ENCODE results near the gene SHISAL1.

Gene SHISAL1

GRCh38 chr22:44312766-44313165, at the start of gene SHISAL1:
TSS of gene SHISAL1 (minus strand) at chr22:44312951. CDS start at chr22:44300945, 12,006 bp downstream.
- DNase-seq = no peak

DNA sequence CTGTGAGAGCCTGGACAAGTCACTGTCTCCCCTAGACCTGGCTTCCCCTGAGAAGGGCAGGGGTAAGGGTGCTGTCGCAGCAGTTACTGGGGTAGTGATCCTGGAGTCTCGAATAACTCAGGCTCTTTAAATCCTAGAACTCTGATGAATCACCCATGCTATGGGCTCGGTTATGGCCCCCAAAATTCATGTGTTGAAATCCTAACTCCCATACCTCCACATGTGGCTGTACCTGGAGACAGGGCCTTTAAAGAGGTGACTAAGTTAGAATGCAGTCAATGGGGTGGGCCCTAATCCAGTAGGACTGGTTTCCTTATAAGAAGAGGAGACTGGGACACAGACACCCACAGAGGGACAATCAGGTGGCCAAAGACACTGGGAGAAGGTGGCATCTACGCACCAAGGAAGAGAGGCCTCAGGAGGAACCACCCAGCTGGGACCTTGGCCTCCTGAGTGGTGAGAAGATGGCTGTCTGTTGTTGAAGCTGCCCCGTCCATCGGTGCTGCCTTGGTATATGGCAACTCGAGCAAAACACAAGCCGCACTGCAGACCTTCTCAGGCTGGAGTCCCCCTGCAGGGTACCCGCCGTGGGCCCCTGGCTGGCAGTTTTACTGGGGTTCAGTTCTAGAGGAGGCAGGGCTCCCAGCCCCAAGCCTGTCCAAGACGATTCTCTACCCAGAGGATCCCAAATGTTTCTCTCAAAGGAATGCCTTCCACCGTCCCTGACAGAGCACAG, 48.8 kb upstream of the SHISAL1 start:
- no peak for DNase-seq

- no peak for DNase-seq
Measured at GRCh38 chr22:44360668-44361381, 48.1 kb upstream of the SHISAL1 start.

DNA sequence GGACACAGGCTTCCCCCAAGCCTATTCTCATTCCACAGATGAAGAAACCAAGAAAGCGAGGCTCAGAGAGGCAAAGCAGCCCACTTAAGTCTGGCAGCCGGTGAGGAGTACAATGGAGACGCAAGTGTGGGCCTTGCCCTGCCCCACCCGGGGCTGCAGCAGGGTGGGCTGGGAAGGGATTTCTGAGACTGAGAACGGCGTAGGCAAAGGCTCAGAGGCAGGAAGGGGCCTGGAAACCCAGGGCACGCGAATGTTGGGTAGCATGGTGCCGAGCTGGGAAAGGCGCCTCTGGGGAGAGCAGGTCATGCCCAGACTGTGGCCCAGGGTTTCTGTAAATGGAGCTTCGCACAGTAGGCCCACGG, 47.5 kb upstream of the SHISAL1 start:
- DNase-seq = no peak

DNA sequence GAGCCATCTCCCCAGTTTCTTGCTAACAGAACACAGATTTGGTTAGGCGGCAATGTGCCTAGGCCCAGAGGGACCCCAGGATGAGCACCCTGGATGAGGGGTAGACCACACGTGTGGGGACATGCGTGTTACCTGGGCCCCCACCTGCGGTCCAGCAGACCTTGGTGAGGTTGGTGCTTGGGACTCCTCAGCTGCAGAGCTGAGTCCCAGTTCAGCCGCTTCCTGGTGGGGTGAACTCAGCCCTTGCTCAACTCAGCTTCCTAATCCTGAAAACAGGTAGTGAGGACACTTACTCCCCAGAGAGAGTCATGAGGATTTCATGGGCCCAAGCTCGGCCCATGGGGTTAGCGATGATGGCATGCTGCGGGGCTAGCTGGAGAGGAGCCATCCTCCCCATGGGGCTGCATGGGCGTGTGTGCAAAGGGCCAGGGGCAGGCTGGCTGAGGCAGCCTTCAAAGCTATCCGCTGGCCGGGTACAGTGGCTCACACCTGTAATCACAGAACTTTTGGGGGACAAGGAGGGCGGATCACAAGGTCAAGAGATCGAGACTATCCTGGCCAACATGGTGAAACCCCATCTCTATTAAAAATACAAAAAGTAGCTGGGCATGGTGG, 46.9 kb upstream of the SHISAL1 start:
- no peak for DNase-seq

DNA sequence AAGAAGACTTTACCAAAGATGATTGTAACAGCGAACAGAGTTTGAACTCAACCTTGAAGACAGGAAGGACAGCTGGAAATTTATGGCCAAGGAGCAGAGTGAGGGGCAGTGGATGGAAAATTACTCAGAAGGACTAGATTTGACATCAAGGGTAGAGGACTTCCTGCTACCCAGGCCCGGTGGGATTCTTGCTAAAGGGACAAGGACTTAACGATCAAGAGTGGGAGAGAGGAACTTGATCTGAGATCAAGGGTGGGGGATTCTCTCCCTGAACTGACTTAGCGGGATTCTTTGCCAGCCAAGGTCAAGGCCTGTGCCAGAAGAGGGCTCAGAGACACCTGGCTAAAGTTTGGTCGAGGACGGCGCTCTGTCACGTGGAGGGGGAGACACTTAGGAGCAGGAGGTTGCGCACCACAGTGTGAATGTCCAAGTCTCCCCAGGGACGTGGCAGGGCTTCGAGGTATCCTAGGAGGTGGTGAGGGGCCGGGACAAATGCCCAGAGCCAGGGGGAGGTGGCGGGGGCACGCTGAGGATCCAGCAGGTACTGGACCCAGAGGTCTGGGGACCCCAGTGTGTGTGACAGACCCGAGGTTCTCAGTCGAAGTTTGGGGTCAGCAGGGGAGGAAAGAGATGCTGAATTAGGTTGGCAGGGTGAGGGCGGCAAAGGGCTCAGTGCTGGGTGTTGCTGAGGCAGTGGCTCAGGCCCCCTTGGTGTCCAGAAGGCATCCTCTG, 46.1 kb upstream of the SHISAL1 start:
- DNase-seq = no peak

- no peak for DNase-seq
Measured at GRCh38 chr22:44357966-44358465, 45.3 kb upstream of the SHISAL1 start.

DNA sequence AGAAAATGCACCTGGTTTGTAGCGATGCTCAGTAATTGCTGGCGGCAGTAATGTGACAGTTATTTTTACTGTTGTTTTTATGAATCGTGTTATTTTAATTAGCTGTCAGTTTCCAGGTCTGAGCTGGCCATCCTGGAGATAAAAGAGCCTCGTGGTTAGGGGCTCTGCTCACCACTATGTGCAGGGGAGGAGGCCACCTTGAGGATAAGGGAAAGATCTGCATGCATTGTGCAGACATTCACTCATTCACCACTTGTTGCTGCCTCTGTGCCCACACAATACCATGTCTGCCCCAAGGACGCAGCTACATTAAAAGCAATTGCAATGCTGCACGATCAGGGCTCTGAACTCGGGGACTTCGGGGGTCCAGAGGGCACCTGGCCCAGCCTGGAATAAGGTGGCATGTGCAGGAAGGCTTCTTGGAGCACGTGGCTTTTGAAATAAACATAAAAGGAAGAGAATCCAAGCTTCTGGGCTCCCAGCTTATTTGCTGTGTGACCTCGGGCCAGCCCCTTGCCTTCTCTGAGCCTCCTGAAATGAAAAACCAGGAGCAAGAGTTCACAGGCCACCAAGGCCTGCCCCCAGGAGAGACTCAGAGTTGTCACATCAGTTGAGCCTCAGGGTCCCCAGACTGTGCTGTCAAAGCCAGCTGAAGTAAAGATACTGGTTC, 44.7 kb upstream of the SHISAL1 start:
- no peak for DNase-seq

DNA sequence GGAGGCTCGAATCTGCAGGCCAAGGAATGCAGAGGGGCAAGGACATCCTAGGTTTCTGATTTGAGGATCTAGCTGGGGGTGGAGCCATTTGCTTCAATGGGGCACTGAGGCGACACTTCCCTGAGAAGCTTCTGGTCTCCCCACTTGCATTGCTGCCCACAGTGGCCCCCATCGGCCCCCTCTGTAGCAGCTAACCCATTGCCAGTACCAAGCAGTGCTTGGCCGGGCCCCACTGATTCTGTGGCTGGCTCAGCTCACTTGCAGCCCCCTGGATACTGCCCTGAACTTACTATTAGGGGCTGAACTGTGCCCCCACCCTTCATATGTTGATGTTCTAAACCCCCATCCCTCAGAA, 42.9 kb upstream of the SHISAL1 start:
- DNase-seq = no peak

DNA sequence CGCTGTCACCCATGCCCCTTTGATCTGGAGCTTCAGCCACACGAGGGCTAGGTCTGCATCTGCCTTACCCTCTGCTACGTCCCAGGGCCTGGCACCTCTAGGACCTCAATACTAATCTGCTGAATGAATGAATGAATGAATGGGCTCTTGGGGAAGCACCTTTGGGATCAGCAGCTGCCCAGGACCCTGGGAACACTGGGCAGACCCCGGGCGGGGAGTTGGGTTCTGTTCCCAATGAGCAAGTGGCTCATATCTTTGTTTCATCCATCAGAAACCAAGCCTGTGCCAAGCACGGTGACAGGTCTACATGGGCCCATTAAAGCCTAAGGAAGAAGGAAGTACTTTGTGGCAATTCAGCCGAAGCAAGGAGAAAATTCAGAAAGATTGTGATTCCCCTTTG, 41.5 kb upstream of the SHISAL1 start:
- DNase-seq = no peak

DNA sequence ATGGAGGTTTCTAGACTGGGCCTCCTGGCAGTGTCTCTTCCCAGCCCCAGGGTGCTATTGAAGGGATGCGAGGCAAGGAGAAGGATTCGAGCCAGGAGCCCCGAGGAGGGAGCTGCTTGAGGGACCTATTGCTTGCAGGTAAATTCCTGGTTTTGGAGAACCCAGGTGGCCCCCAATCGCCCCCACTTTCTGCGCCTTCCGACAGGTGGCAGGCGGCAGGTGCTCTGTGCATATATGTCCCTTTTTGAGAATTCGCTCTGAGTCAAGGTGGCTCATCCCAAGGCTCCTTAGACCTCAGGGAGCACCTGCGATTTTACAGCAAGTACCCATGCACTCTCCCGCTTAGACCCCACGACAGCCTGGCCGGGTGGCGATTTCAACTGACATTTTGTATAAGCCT, 40.3 kb upstream of the SHISAL1 start:
- no peak for DNase-seq

- DNase-seq = no peak
Measured at GRCh38 chr22:44352378-44353035, 39.8 kb upstream of the SHISAL1 start.

- DNase-seq = no peak
Measured at GRCh38 chr22:44351685-44352377, 39.1 kb upstream of the SHISAL1 start.

DNA sequence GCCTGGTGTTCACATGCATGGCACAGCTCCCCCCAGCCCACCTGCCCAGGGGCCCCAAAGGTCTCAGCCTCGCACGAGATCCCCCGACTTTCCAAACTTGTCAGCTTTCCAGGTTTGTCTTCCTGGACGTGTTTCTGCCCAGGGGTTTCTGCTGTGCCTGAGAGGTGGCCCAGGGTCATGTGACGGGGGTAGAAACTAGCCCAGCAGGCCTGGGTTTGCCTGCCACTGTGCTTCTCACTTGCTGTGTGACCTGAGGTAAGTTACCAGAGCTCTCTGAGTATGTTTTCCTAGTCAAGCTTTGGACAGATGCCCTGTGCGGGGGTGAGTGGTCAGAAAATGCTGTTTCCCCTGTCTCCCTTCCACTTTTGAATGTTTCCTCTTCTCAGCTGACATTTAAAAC, 38.3 kb upstream of the SHISAL1 start:
- no peak for DNase-seq

GRCh38 chr22:44349594-44349993, 36.8 kb upstream of the SHISAL1 start:
- DNase-seq = no peak

GRCh38 chr22:44348971-44349560, 36.3 kb upstream of the SHISAL1 start:
- DNase-seq = no peak

- DNase-seq = no peak
Measured at GRCh38 chr22:44347549-44347948, 34.8 kb upstream of the SHISAL1 start.

DNA sequence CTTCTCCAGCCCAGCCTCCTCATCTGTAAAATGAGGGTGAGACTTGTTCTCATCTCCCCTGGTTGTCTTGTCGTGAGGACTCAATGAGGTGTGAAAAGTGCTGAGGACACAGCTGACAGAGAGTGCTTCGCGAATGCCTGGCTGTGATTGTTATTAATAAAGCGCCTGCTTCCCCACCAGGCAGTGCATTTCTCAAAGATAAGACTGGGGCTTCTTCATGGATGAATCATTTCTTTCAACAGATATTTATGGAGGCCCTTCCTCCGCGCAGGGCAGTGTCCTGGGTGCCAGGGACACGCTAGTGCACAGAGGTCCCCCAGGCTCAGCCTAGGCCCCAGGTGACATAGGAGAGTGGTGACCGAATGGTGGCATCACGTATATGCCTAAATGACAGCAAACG, 34.3 kb upstream of the SHISAL1 start:
- DNase-seq = no peak

DNA sequence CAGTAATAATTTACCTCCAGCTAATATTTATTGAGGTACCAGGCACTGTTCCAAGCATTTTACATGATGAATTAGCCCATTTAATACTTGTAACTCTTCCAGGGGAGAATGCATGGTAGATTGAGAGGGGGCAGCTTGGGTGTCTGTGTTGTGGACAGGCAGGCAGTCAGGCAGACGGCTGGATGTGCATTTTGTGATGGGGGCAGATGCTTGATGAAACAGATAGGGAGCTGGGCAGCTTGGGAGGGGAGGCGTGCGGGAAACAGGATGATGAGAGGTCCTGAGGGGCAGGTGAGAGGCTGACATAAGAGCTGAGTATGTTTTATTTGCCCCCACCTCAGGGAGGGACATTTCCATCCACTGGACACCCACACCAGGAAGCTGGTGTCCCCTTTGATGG, 33.1 kb upstream of the SHISAL1 start:
- DNase-seq = no peak

- no peak for DNase-seq
Measured at GRCh38 chr22:44344407-44344806, 31.7 kb upstream of the SHISAL1 start.

- DNase-seq = no peak
Measured at GRCh38 chr22:44342347-44342956, 29.7 kb upstream of the SHISAL1 start.
